ENCODE results near the gene EIF3F. TPM values are rescaled to one million over a fixed set of nuclear protein-coding genes. Genes with fewer than 3 reads are reported as not detected.

The EIF3F gene
- polyA plus RNA-seq, 3 donors, result 179 to 286 (median 243) TPM

GRCh38 chr11:8011371-8011770 is 24.2 kb downstream of the EIF3F start:
- Histone ChIP-seq H3K9ac (ENCODE audit: insufficient read depth, low read length, poor library complexity, severe bottlenecking) (no peak overlapping the region), H3K27me3 (ENCODE audit: control insufficient read depth in 2 of 2, insufficient read depth in 2 of 2, low read length in 2 of 2) (peaks cover 3 to 13% of the 10 kb centered on the region in 2 donors), H3K27ac (ENCODE audit: low read depth in 1 of 2, low read length in 2 of 2) (no peak overlapping the region), H2AFZ (ENCODE audit: insufficient read depth, low read depth, low read length, poor library complexity, severe bottlenecking) (no peak overlapping the region), H3K4me2 (replicated peaks; ENCODE audit: extremely low read depth, low read length, poor library complexity, severe bottlenecking) (no peak overlapping the region), H3K4me3 (replicated peaks in 1 of 3; ENCODE audit: low read depth in 2 of 3, low read length in 3 of 3) (no peak overlapping the region), H4K20me1 (ENCODE audit: insufficient read depth, low read length) (no peaks in the 10 kb centered on the region), H3K79me2 (ENCODE audit: insufficient read depth, low read length) (no peaks in the 10 kb centered on the region), H3K36me3 (replicated peaks in 1 of 2; ENCODE audit: control insufficient read depth in 1 of 2, insufficient read depth in 2 of 2, low read length in 2 of 2) (no peaks in the 10 kb centered on the region), H3K9me3 (replicated peaks in 1 of 2; ENCODE audit: control insufficient read depth in 1 of 2, insufficient read depth in 1 of 2, low read length in 2 of 2) (no peaks in the 10 kb centered on the region), H3K4me1 (ENCODE audit: control insufficient read depth in 1 of 2, insufficient read depth in 2 of 2, low read length in 2 of 2) (no peaks in the 10 kb centered on the region)
- Mint-ChIP-seq H3K9me3 (no peaks in the 10 kb centered on the region), H3K4me3 (no peak overlapping the region), H3K36me3 (no peaks in the 10 kb centered on the region), H3K27ac (no peak overlapping the region), H3K4me1 (no peaks in the 10 kb centered on the region), H3K27me3 (ENCODE audit: low read depth in 3 of 3) (peaks cover 7 to 18% (median 18%) of the 10 kb centered on the region in 3 donors)
- no peak for TF ChIP-seq CTCF (IDR thresholded peaks at IDR 0.05)
- 100% methylated on average over 2 of the region's 2 CpGs for WGBS (ENCODE audit: insufficient coverage)
- intact Hi-C loops (cut with micrococcal nuclease), result no loop called here
- no peak for DNase-seq

DNA sequence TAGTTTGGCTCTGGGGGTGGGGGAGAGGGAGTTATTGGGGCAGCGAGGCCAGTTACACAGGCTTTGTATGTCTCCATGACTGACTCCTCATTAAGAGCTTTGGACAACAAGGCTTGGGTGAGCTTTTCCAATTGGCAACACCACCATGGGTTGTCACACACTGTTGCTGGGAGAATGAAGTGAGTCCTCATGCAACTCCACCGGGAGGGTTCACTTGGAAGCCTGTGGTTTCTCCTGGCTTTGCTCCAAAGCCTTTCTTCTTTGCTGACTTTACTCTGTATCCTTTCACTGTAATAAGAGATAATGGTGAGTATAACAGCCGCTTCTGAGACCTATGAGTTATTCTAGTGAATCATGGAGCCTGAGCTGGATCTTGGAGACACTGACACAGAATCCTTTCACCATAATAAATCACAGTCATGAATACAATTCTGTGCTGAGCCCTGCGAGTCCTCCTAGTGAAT is 24.9 kb downstream of the EIF3F start:
- TF ChIP-seq CTCF (IDR thresholded peaks at IDR 0.05), result no peak

More for the DNA sequence above, 24.9 kb downstream of the EIF3F start:
- Histone ChIP-seq H2AFZ (ENCODE audit: insufficient read depth, low read depth, low read length, poor library complexity, severe bottlenecking) (no peak overlapping the region), H3K4me3 (replicated peaks in 1 of 3; ENCODE audit: low read depth in 2 of 3, low read length in 3 of 3) (no peak overlapping the region), H4K20me1 (ENCODE audit: insufficient read depth, low read length) (no peaks in the 10 kb centered on the region), H3K9me3 (replicated peaks in 1 of 2; ENCODE audit: control insufficient read depth in 1 of 2, insufficient read depth in 1 of 2, low read length in 2 of 2) (no peaks in the 10 kb centered on the region), H3K4me1 (ENCODE audit: control insufficient read depth in 1 of 2, insufficient read depth in 2 of 2, low read length in 2 of 2) (no peaks in the 10 kb centered on the region), H3K36me3 (replicated peaks in 1 of 2; ENCODE audit: control insufficient read depth in 1 of 2, insufficient read depth in 2 of 2, low read length in 2 of 2) (no peaks in the 10 kb centered on the region), H3K9ac (ENCODE audit: insufficient read depth, low read length, poor library complexity, severe bottlenecking) (no peak overlapping the region), H3K27me3 (ENCODE audit: control insufficient read depth in 2 of 2, insufficient read depth in 2 of 2, low read length in 2 of 2) (peaks cover 9 to 19% of the 10 kb centered on the region in 2 donors), H3K4me2 (replicated peaks; ENCODE audit: extremely low read depth, low read length, poor library complexity, severe bottlenecking) (no peak overlapping the region), H3K27ac (ENCODE audit: low read depth in 1 of 2, low read length in 2 of 2) (no peak overlapping the region), H3K79me2 (ENCODE audit: insufficient read depth, low read length) (no peaks in the 10 kb centered on the region)
- Mint-ChIP-seq H3K4me1 (no peaks in the 10 kb centered on the region), H3K27ac (no peak overlapping the region), H3K9me3 (no peaks in the 10 kb centered on the region), H3K4me3 (no peak overlapping the region), H3K27me3 (ENCODE audit: low read depth in 3 of 3) (peaks cover 14 to 24% (median 22%) of the 10 kb centered on the region in 3 donors), H3K36me3 (no peaks in the 10 kb centered on the region)
- no CpG with 5 or more reads among the region's 4 CpGs for WGBS (ENCODE audit: insufficient coverage)
- intact Hi-C loops (cut with micrococcal nuclease), result no loop called here
- no peak for DNase-seq
